Suprapubic skin (tissue), 4 donors: ENCODE data around the gene TGFBRAP1. TPM values are rescaled to one million over a fixed set of nuclear protein-coding genes. Genes with fewer than 3 reads are reported as not detected.

Experiments used
- DNase-seq, 2 donors: peaks; one replicate each; pipeline ENCODE4 v3.0.0-alpha.2; 2019; ENCODE audit warnings: low spot score in 2 of 2
- H3K27ac ChIP-seq: fragments of 200-600 bp; sonication (generic); one replicate; pipeline ENCODE4 v1.5.1; 2019
- H3K27me3 ChIP-seq: fragments of 200-600 bp; sonication (generic); one replicate; pipeline ENCODE4 v1.5.1; 2019
- H3K36me3 ChIP-seq: fragments of 200-600 bp; sonication (generic); one replicate; pipeline ENCODE4 v1.5.1; 2019
- H3K4me1 ChIP-seq: fragments of 200-600 bp; sonication (generic); one replicate; pipeline ENCODE4 v1.5.1; 2019
- H3K4me3 ChIP-seq: fragments of 200-600 bp; sonication (generic); one replicate; pipeline ENCODE4 v1.5.1; 2019; ENCODE audit warnings: mild to moderate bottlenecking
- H3K9me3 ChIP-seq: fragments of 200-600 bp; sonication (generic); one replicate; pipeline ENCODE4 v1.5.1; 2019
- CTCF ChIP-seq, 2 donors: fragments of 200-600 bp in 1 of 2; fragments of 450-650 bp in 1 of 2; sonication (generic) in 1 of 2; IDR thresholded peaks; one replicate each; pipeline ENCODE4 v1.5.1; 2016 to 2019; ENCODE audit warnings: antibody characterized with exemption in 2 of 2, mild to moderate bottlenecking in 1 of 2, moderate library complexity in 1 of 2
- EP300 ChIP-seq: sonication (generic); formaldehyde crosslinking; IDR thresholded peaks from one replicate; pipeline ENCODE4 v1.6.1; 2017; ENCODE audit warnings: antibody characterized with exemption
- POLR2A ChIP-seq, 2 donors: fragments of 450-650 bp; IDR thresholded peaks; one replicate each; pipeline ENCODE4 v1.6.1; 2017; ENCODE audit warnings: antibody characterized with exemption in 2 of 2, mild to moderate bottlenecking in 2 of 2, moderate library complexity in 2 of 2
- POLR2AphosphoS5 ChIP-seq, 3 donors: sonication (generic); formaldehyde crosslinking; IDR thresholded peaks; one replicate each; pipeline ENCODE4 v1.6.1; 2017; ENCODE audit warnings: antibody characterized with exemption in 3 of 3
- WGBS: methylation state at CpG from one replicate; pipeline ENCODE4 v1.1.5; 2018; 5-methylcytosine and 5-hydroxymethylcytosine counted together
- total RNA-seq, 4 donors: library from RNA; depleted of rRNA; stranded (reverse); fragments of >200 nt; gene quantifications; one replicate each; pipeline ENCODE4 v1.1.0, GENCODE V29; 2016

The TGFBRAP1 gene
- total RNA-seq, 4 donors from 2014 or later = 31.0 to 38.1 (median 36.9) TPM

GRCh38 chr2:105224444-105224843, 105.1 kb downstream of the TGFBRAP1 start:
- TF ChIP-seq POLR2AphosphoS5 (IDR thresholded peaks at IDR 0.05) = no peak
- TF ChIP-seq CTCF (IDR thresholded peaks at IDR 0.05) = no peak
- no peak for TF ChIP-seq POLR2A (IDR thresholded peaks at IDR 0.05)
- TF ChIP-seq EP300 = no peak
- WGBS = 77% methylated on average over 9 of the region's 9 CpGs
- Histone ChIP-seq H3K4me3 (no peak overlapping the region), H3K36me3 (no peaks in the 10 kb centered on the region), H3K9me3 (no peaks in the 10 kb centered on the region), H3K4me1 (no peaks in the 10 kb centered on the region), H3K27me3 (peaks cover 3% of the 10 kb centered on the region), H3K27ac (no peak overlapping the region)
- no peak for DNase-seq

GRCh38 chr2:105220604-105221003, 108.9 kb downstream of the TGFBRAP1 start:
- Histone ChIP-seq H3K9me3 (no peaks in the 10 kb centered on the region), H3K36me3 (no peaks in the 10 kb centered on the region), H3K4me1 (no peaks in the 10 kb centered on the region), H3K4me3 (no peak overlapping the region), H3K27ac (no peak overlapping the region), H3K27me3 (peaks cover 3% of the 10 kb centered on the region)
- WGBS = 68% methylated on average over 3 of the region's 3 CpGs
- TF ChIP-seq POLR2AphosphoS5 (IDR thresholded peaks at IDR 0.05) (no peak), CTCF (IDR thresholded peaks at IDR 0.05) (no peak), POLR2A (IDR thresholded peaks at IDR 0.05) (no peak), EP300 (no peak)
- DNase-seq = no peak

GRCh38 chr2:105215586-105216192, 113.8 kb downstream of the TGFBRAP1 start:
- Histone ChIP-seq H3K36me3 (no peaks in the 10 kb centered on the region), H3K9me3 (no peaks in the 10 kb centered on the region), H3K4me3 (no peak overlapping the region), H3K27ac (no peak overlapping the region), H3K4me1 (no peaks in the 10 kb centered on the region), H3K27me3 (no peaks in the 10 kb centered on the region)
- no peak for TF ChIP-seq POLR2A (IDR thresholded peaks at IDR 0.05)
- TF ChIP-seq EP300 = no peak
- no peak for TF ChIP-seq CTCF (IDR thresholded peaks at IDR 0.05)
- TF ChIP-seq POLR2AphosphoS5 (IDR thresholded peaks at IDR 0.05) = no peak
- DNase-seq = no peak
- 59% methylated on average over 5 of the region's 5 CpGs for WGBS

Other genes starting within 250 kb of the TGFBRAP1 start
- not detected for gene GPR45, start 88.0 kb downstream of the TGFBRAP1 start, total RNA-seq
- 10 to 100 TPM; 17.5 to 33.6 (median 27.8) TPM for gene C2orf49, start 7.8 kb upstream of the TGFBRAP1 start, total RNA-seq
- gene FHL2, start 69.3 kb upstream of the TGFBRAP1 start, total RNA-seq = 10 to 100 TPM; 43.0 to 69.2 (median 47.9) TPM